A549 (cell line): ENCODE results near the gene KIF26A. TPM values are rescaled to one million over a fixed set of nuclear protein-coding genes. Genes with fewer than 3 reads are reported as not detected.
A peak's percentile ranks its signal among the peaks of the same experiment; 100 is the strongest.

ENCODE experiments used
- ATAC-seq, 2 experiments: fragments of 200-7000 bp in 1 of 2; fragments of >200 bp in 1 of 2; cut with Nextera tagmentation in 1 of 2; cut with Tn5 transposase in 1 of 2; 3 replicates each; pipeline versions ENCODE4 v1.8.0 to v1.9.1; 2018 to 2020; ENCODE audit warnings: mild to moderate bottlenecking in 1 of 2, moderate library complexity in 1 of 2
- CTCF ChIA-PET: fragments of 300-600 bp; sonication (Branson Sonifier 250); formaldehyde crosslinking; extraction: SDS; loops from one replicate; lab custom pipeline; 2021; ENCODE audit warnings: antibody characterized with exemption, inconsistent platforms; lab: Yijun Ruan, JAX
- POLR2A ChIA-PET: fragments of 350-600 bp; formaldehyde crosslinking; extraction: SDS; loops from one replicate; lab custom pipeline; 2021; ENCODE audit warnings: antibody characterized with exemption, inconsistent platforms; lab: Yijun Ruan, JAX
- DNase-seq, 2 experiments: peaks; one replicate each; pipeline versions ENCODE4 v3.0.0 to v3.0.0-alpha.2; 2011 to 2016; ENCODE audit warnings: low read depth in 1 of 2, low spot score in 1 of 2
- FAIRE-seq: peaks from 2 replicates; lab custom pipeline; 2011; peaks lifted over from hg19 to GRCh38; lab: Jason Lieb, UNC
- H3K27ac ChIP-seq, 2 experiments: fragments of >200 bp; sonication (Bioruptor Twin); formaldehyde crosslinking; 3 replicates each; pipeline ENCODE4 v1.5.1; 2016 to 2017
- H3K4me1 ChIP-seq: fragments of >200 bp; sonication (Bioruptor Twin); formaldehyde crosslinking; 3 replicates; pipeline ENCODE4 v1.6.1; 2016
- H3K4me2 ChIP-seq: fragments of >200 bp; sonication (Bioruptor Twin); formaldehyde crosslinking; 3 replicates; pipeline ENCODE4 v1.6.1; 2016
- H3K4me3 ChIP-seq: fragments of >200 bp; sonication (Bioruptor Twin); formaldehyde crosslinking; 3 replicates; pipeline ENCODE4 v1.5.1; 2016
- H3K9me3 ChIP-seq: fragments of >200 bp; sonication (Bioruptor Twin); formaldehyde crosslinking; 3 replicates; pipeline ENCODE4 v1.6.1; 2016
- CBX2 ChIP-seq: fragments of 200-600 bp; sonication (generic); IDR thresholded peaks from 2 replicates; pipeline ENCODE4 v1.6.1; 2016; ENCODE audit warnings: low read depth, mild to moderate bottlenecking, borderline replicate concordance
- CBX8 ChIP-seq: fragments of 200-600 bp; sonication (generic); IDR thresholded peaks from 2 replicates; pipeline ENCODE4 v1.6.1; 2016
- CEBPB ChIP-seq, 2 experiments: fragments of >200 bp in 1 of 2; sonication (Bioruptor Twin) in 1 of 2; formaldehyde crosslinking in 1 of 2; IDR thresholded peaks; 2 replicates each; pipeline ENCODE4 v1.6.1; 2012 to 2016
- EHMT2 ChIP-seq: fragments of 200-600 bp; sonication (generic); IDR thresholded peaks from 2 replicates; pipeline ENCODE4 v1.6.1; 2016; ENCODE audit warnings: antibody characterized with exemption, low read depth, mild to moderate bottlenecking, moderate library complexity
- HEYL ChIP-seq: fragments of 250-450 bp; sonication (Bioruptor Pico); IDR thresholded peaks from 2 replicates; pipeline ENCODE4 v1.8.0; 2021; ENCODE audit warnings: mild to moderate bottlenecking, moderate library complexity
- HOXB13 ChIP-seq: fragments of 250-450 bp; sonication (Bioruptor Pico); IDR thresholded peaks from 2 replicates; pipeline ENCODE4 v1.5.0; 2020; ENCODE audit warnings: low read depth, mild to moderate bottlenecking, moderate library complexity
- HOXB5 ChIP-seq: fragments of 250-450 bp; sonication (Bioruptor Pico); IDR thresholded peaks from 2 replicates; pipeline ENCODE4 v1.5.0; 2020; ENCODE audit warnings: mild to moderate bottlenecking, moderate library complexity
- JUNB ChIP-seq: fragments of >200 bp; sonication (Bioruptor Twin); formaldehyde crosslinking; IDR thresholded peaks from 2 replicates; pipeline ENCODE4 v1.6.1; 2016
- MAZ ChIP-seq: fragments of 150-350 bp; IDR thresholded peaks from 2 replicates; pipeline ENCODE4 v1.6.1; 2014; ENCODE audit warnings: antibody characterized with exemption, low read depth, low read length, borderline replicate concordance
- MYC ChIP-seq: IDR thresholded peaks from 2 replicates; pipeline ENCODE4 v1.6.1; 2012; ENCODE audit warnings: mild to moderate bottlenecking, inconsistent platforms, low read length, improper control_type of control experiment, borderline replicate concordance
- PBX3 ChIP-seq: IDR thresholded peaks from 2 replicates; pipeline ENCODE4 v1.6.1; 2012
- PHF8 ChIP-seq: fragments of 200-600 bp; sonication (generic); IDR thresholded peaks from 2 replicates; pipeline ENCODE4 v1.6.1; 2016; ENCODE audit warnings: low read depth, mild to moderate bottlenecking, antibody characterized with exemption, moderate library complexity, borderline replicate concordance
- POLR2AphosphoS2 ChIP-seq: conservative IDR thresholded peaks from 2 replicates; pipeline ENCODE4 v1.6.1; 2012; ENCODE audit warnings: low read length, improper control_type of control experiment, inconsistent platforms
- REST ChIP-seq: fragments of 200-600 bp; sonication (generic); IDR thresholded peaks from 2 replicates; pipeline ENCODE4 v1.6.1; 2016; ENCODE audit warnings: antibody characterized with exemption, mild to moderate bottlenecking, moderate library complexity
- RFX5 ChIP-seq: fragments of 450-650 bp; IDR thresholded peaks from 2 replicates; pipeline ENCODE4 v1.7.1; 2014; ENCODE audit warnings: antibody characterized with exemption, mild to moderate bottlenecking, moderate library complexity
- SMC3 ChIP-seq: fragments of >200 bp; sonication (Bioruptor Twin); formaldehyde crosslinking; IDR thresholded peaks from 3 replicates; pipeline ENCODE4 v1.6.1; 2018; ENCODE audit warnings: inconsistent platforms
- SREBF2 ChIP-seq: fragments of 450-650 bp; IDR thresholded peaks from 2 replicates; pipeline ENCODE4 v1.6.1; 2014; ENCODE audit warnings: mild to moderate bottlenecking, moderate library complexity
- TP53 ChIP-seq: fragments of 250-450 bp; sonication (Bioruptor Pico); IDR thresholded peaks from 2 replicates; pipeline ENCODE4 v1.5.0; 2021; ENCODE audit warnings: mild to moderate bottlenecking, moderate library complexity
- USF2 ChIP-seq: fragments of 450-650 bp; IDR thresholded peaks from 2 replicates; pipeline ENCODE4 v1.6.1; 2014; ENCODE audit warnings: antibody characterized with exemption
- ZFP36 ChIP-seq: fragments of 450-650 bp; IDR thresholded peaks from 2 replicates; pipeline ENCODE4 v1.6.1; 2014; ENCODE audit warnings: borderline replicate concordance; ENCODE audit not compliant: partially characterized antibody
- ZNF302 ChIP-seq: fragments of 250-450 bp; sonication (Bioruptor Pico); IDR thresholded peaks from 2 replicates; pipeline ENCODE4 v1.9.0; 2021; ENCODE audit warnings: inconsistent platforms, mild to moderate bottlenecking, moderate library complexity
- WGBS: methylation state at CpG from one replicate; pipeline ENCODE4 v1.1.6; 2017; ENCODE audit errors: missing lambda C conversion rate; 5-methylcytosine and 5-hydroxymethylcytosine counted together
- polyA plus RNA-seq, 4 experiments: library from polyadenylated mRNA; depleted of rRNA in 3 of 4; stranded (reverse); fragments of >200 nt; fragmentation: RNase III in 1 of 4; extraction: RNeasy Plus Mini Kit Qiagen cat#74134 plus additional on column Dnase treatment in 1 of 4; gene quantifications; 2 replicates in 3 of 4; 3 replicates in 1 of 4; pipeline ENCODE4 v1.2.3, GENCODE V29; 2011 to 2017

The KIF26A gene
- polyA plus RNA-seq, 2 of the 4 experiments (the other 2 are of a cell fraction) = 0.28 to 2.3 TPM

GRCh38 chr14:104205781-104206180, 67.4 kb downstream of the KIF26A start:
- no peak for FAIRE-seq

GRCh38 chr14:104206281-104206904, 68.0 kb downstream of the KIF26A start:
- Histone ChIP-seq H3K4me1 (no peaks in the 10 kb centered on the region), H3K4me3 (no peak overlapping the region), H3K27ac (no peak overlapping the region), H3K9me3 (no peaks in the 10 kb centered on the region), H3K4me2 (no peak overlapping the region)
- FAIRE-seq (no peak), ATAC-seq (peak in 1 of 2 experiments; percentile 43; a peak in 3 of 6 replicates), DNase-seq (no peak)
- CTCF ChIA-PET = no interaction called here
- 86% methylated on average over 7 of the region's 15 CpGs for WGBS
- POLR2A ChIA-PET = no interaction called here
- TF ChIP-seq HOXB13 (no peak), MAZ (no peak), PBX3 (no peak), ZNF302 (CRISPR knock-in tag) (no peak), PHF8 (no peak), CEBPB (IDR thresholded peaks at IDR 0.05) (no peak), CBX8 (no peak), POLR2AphosphoS2 (no peak), TP53 (CRISPR knock-in tag) (no peak), JUNB (no peak), REST (no peak), SREBF2 (no peak), CBX2 (no peak), SMC3 (no peak)

More at GRCh38 chr14:104205781-104206180, 67.4 kb downstream of the KIF26A start:
- POLR2A ChIA-PET = no interaction called here
- Histone ChIP-seq H3K4me2 (no peak overlapping the region), H3K4me1 (no peaks in the 10 kb centered on the region), H3K9me3 (no peaks in the 10 kb centered on the region), H3K4me3 (no peak overlapping the region), H3K27ac (no peak overlapping the region)
- TF ChIP-seq HOXB5 (CRISPR knock-in tag) (no peak), HEYL (CRISPR knock-in tag) (no peak), ZFP36 (no peak), MYC (no peak), EHMT2 (no peak), USF2 (no peak), RFX5 (no peak)
- ATAC-seq = peak in 1 of 2 experiments; percentile 23; a peak in 1 of 6 replicates
- CTCF ChIA-PET = no interaction called here
- no peak for DNase-seq
- 18% methylated on average over 4 of the region's 6 CpGs for whole genome bisulfite sequencing
